IPS-20b (cell line): ENCODE measurements around the gene C15orf39.

Source experiments
- H3K27ac ChIP-seq: one replicate; pipeline ENCODE4 v1.5.1; 2013; ENCODE audit warnings: low read length
- H3K27me3 ChIP-seq: 2 replicates; pipeline ENCODE4 v1.6.1; 2013; ENCODE audit warnings: mild to moderate bottlenecking, low read length, inconsistent platforms; ENCODE audit not compliant: insufficient read depth
- H3K36me3 ChIP-seq: 2 replicates; pipeline ENCODE4 v1.6.1; 2013; ENCODE audit warnings: low read depth, mild to moderate bottlenecking, inconsistent platforms, low read length, moderate library complexity; ENCODE audit not compliant: insufficient read depth
- H3K4me1 ChIP-seq: 2 replicates; pipeline ENCODE4 v1.6.1; 2013; ENCODE audit warnings: mild to moderate bottlenecking, control low read depth, inconsistent platforms, low read length, moderate library complexity; ENCODE audit not compliant: insufficient read depth
- H3K4me3 ChIP-seq: 2 replicates; pipeline ENCODE4 v1.5.1; 2013; ENCODE audit warnings: mild to moderate bottlenecking, low read length, inconsistent platforms
- H3K9ac ChIP-seq: 2 replicates; pipeline ENCODE4 v1.6.1; 2013; ENCODE audit warnings: low read depth, mild to moderate bottlenecking, inconsistent platforms, low read length, moderate library complexity
- H3K9me3 ChIP-seq: 2 replicates; pipeline ENCODE4 v1.6.1; 2013; ENCODE audit warnings: mild to moderate bottlenecking, low read depth, low read length, inconsistent platforms; ENCODE audit not compliant: insufficient read depth

Gene C15orf39

GRCh38 chr15:75176396-75176761 lies 25.3 kb upstream of the C15orf39 start:
- Histone ChIP-seq H3K36me3 (no peaks in the 10 kb centered on the region), H3K27ac (no peak overlapping the region), H3K9me3 (no peaks in the 10 kb centered on the region), H3K27me3 (peaks cover 36% of the 10 kb centered on the region), H3K9ac (no peak overlapping the region), H3K4me3 (no peak overlapping the region), H3K4me1 (peaks cover 26% of the 10 kb centered on the region)

- peak overlapping the region; percentile 65; the same call in 1 of the 2 replicates for H3K9ac ChIP-seq
- peaks cover 26% of the 10 kb centered on the region for H3K4me1 ChIP-seq
- H3K4me3 ChIP-seq, result peak overlapping the region; percentile 61
Observed at GRCh38 chr15:75177360-75178071, 24.2 kb upstream of the C15orf39 start.

GRCh38 chr15:75178171-75178937 lies 23.3 kb upstream of the C15orf39 start:
- no peak overlapping the region for H3K27ac ChIP-seq

More at GRCh38 chr15:75177360-75178071, 24.2 kb upstream of the C15orf39 start:
- no peak overlapping the region for H3K27ac ChIP-seq
- H3K36me3 ChIP-seq, result no peaks in the 10 kb centered on the region
- no peaks in the 10 kb centered on the region for H3K9me3 ChIP-seq
- H3K27me3 ChIP-seq, result peaks cover 36% of the 10 kb centered on the region

GRCh38 chr15:75178938-75179745 lies 22.5 kb upstream of the C15orf39 start:
- Histone ChIP-seq H3K9me3 (no peaks in the 10 kb centered on the region), H3K9ac (peak overlapping the region; percentile 63; the same call in 1 of the 2 replicates), H3K4me3 (peak overlapping the region; percentile 61; the same call in 1 of the 2 replicates), H3K4me1 (peaks cover 26% of the 10 kb centered on the region), H3K27me3 (peaks cover 36% of the 10 kb centered on the region), H3K27ac (no peak overlapping the region), H3K36me3 (no peaks in the 10 kb centered on the region)

More at GRCh38 chr15:75178171-75178937, 23.3 kb upstream of the C15orf39 start:
- Histone ChIP-seq H3K4me3 (peak overlapping the region; percentile 61), H3K27me3 (peaks cover 36% of the 10 kb centered on the region), H3K9ac (peak overlapping the region; percentile 65; the same call in 1 of the 2 replicates), H3K9me3 (no peaks in the 10 kb centered on the region), H3K36me3 (no peaks in the 10 kb centered on the region), H3K4me1 (peaks cover 26% of the 10 kb centered on the region)

- no peaks in the 10 kb centered on the region for H3K36me3 ChIP-seq
- H3K27ac ChIP-seq, result no peak overlapping the region
- H3K27me3 ChIP-seq, result peaks cover 36% of the 10 kb centered on the region
- no peak overlapping the region for H3K9ac ChIP-seq
- H3K4me3 ChIP-seq, result no peak overlapping the region
- H3K9me3 ChIP-seq, result no peaks in the 10 kb centered on the region
- peaks cover 26% of the 10 kb centered on the region for H3K4me1 ChIP-seq
Observed at GRCh38 chr15:75179746-75180140, 21.9 kb upstream of the C15orf39 start.

- no peak overlapping the region for H3K9ac ChIP-seq
- peaks cover 33% of the 10 kb centered on the region for H3K27me3 ChIP-seq
- no peaks in the 10 kb centered on the region for H3K9me3 ChIP-seq
- H3K4me1 ChIP-seq, result peaks cover 26% of the 10 kb centered on the region
- no peak overlapping the region for H3K27ac ChIP-seq
- H3K4me3 ChIP-seq, result no peak overlapping the region
- H3K36me3 ChIP-seq, result no peaks in the 10 kb centered on the region
Observed at GRCh38 chr15:75181780-75182179, 19.9 kb upstream of the C15orf39 start.

GRCh38 chr15:75182187-75183131 lies 19.2 kb upstream of the C15orf39 start:
- Histone ChIP-seq H3K27me3 (peaks cover 26% of the 10 kb centered on the region), H3K36me3 (no peaks in the 10 kb centered on the region), H3K9me3 (no peaks in the 10 kb centered on the region), H3K27ac (no peak overlapping the region), H3K9ac (no peak overlapping the region), H3K4me3 (no peak overlapping the region), H3K4me1 (peaks cover 24% of the 10 kb centered on the region)

GRCh38 chr15:75185271-75186029 lies 16.2 kb upstream of the C15orf39 start:
- H3K27ac ChIP-seq, result no peak overlapping the region
- no peak overlapping the region for H3K4me3 ChIP-seq
- no peaks in the 10 kb centered on the region for H3K27me3 ChIP-seq
- H3K9ac ChIP-seq, result no peak overlapping the region
- no peaks in the 10 kb centered on the region for H3K36me3 ChIP-seq
- peaks cover 4% of the 10 kb centered on the region; the same call in 1 of the 2 replicates for H3K4me1 ChIP-seq
- no peaks in the 10 kb centered on the region for H3K9me3 ChIP-seq

GRCh38 chr15:75186044-75186443 lies 15.6 kb upstream of the C15orf39 start:
- no peaks in the 10 kb centered on the region for H3K36me3 ChIP-seq
- H3K4me3 ChIP-seq, result no peak overlapping the region
- H3K27ac ChIP-seq, result no peak overlapping the region
- H3K4me1 ChIP-seq, result no peaks in the 10 kb centered on the region
- H3K27me3 ChIP-seq, result no peaks in the 10 kb centered on the region
- peaks cover 4% of the 10 kb centered on the region; the same call in 1 of the 2 replicates for H3K9me3 ChIP-seq
- H3K9ac ChIP-seq, result no peak overlapping the region

GRCh38 chr15:75188499-75188898 lies 13.2 kb upstream of the C15orf39 start:
- H3K4me1 ChIP-seq, result peaks cover 3% of the 10 kb centered on the region; the same call in 1 of the 2 replicates
- peaks cover 8% of the 10 kb centered on the region; the same call in 1 of the 2 replicates for H3K9me3 ChIP-seq
- no peaks in the 10 kb centered on the region for H3K36me3 ChIP-seq
- H3K27ac ChIP-seq, result no peak overlapping the region
- H3K4me3 ChIP-seq, result no peak overlapping the region
- H3K27me3 ChIP-seq, result no peaks in the 10 kb centered on the region
- H3K9ac ChIP-seq, result no peak overlapping the region
